Measurements from ENCODE around the gene TRRAP.

The TRRAP gene

GRCh38 chr7:99005776-99006175, 127.4 kb downstream of the TRRAP start:
- DNase-seq (ENCODE audit: low read depth, low spot score), result no peak

- no peak for DNase-seq (ENCODE audit: low read depth, low spot score)
Measured at GRCh38 chr7:99006739-99007424, 128.6 kb downstream of the TRRAP start.

- DNase-seq (ENCODE audit: low read depth, low spot score), result no peak
Measured at GRCh38 chr7:99008181-99008631, 129.9 kb downstream of the TRRAP start.

- no peak for DNase-seq (ENCODE audit: low read depth, low spot score)
Measured at GRCh38 chr7:99008921-99009530, 130.7 kb downstream of the TRRAP start.

- no peak for DNase-seq (ENCODE audit: low read depth, low spot score)
Measured at GRCh38 chr7:99010281-99010680, 131.9 kb downstream of the TRRAP start.

- no peak for DNase-seq (ENCODE audit: low read depth, low spot score)
Measured at GRCh38 chr7:99011341-99011705, 133.0 kb downstream of the TRRAP start.

GRCh38 chr7:99011706-99012404, 133.5 kb downstream of the TRRAP start:
- DNase-seq (ENCODE audit: low read depth, low spot score), result no peak

GRCh38 chr7:99012722-99013121, 134.4 kb downstream of the TRRAP start:
- DNase-seq (ENCODE audit: low read depth, low spot score), result no peak

- DNase-seq (ENCODE audit: low read depth, low spot score), result no peak
Measured at GRCh38 chr7:99013266-99014112, 135.2 kb downstream of the TRRAP start.

GRCh38 chr7:99014113-99014985, 136.0 kb downstream of the TRRAP start:
- DNase-seq (ENCODE audit: low read depth, low spot score), result no peak

- no peak for DNase-seq (ENCODE audit: low read depth, low spot score)
Measured at GRCh38 chr7:99016196-99016595, 137.9 kb downstream of the TRRAP start.

- no peak for DNase-seq (ENCODE audit: low read depth, low spot score)
Measured at GRCh38 chr7:99019523-99020412, 141.4 kb downstream of the TRRAP start.

- no peak for DNase-seq (ENCODE audit: low read depth, low spot score)
Measured at GRCh38 chr7:99020413-99020715, 142.0 kb downstream of the TRRAP start.

- no peak for DNase-seq (ENCODE audit: low read depth, low spot score)
Measured at GRCh38 chr7:99021941-99022560, 143.7 kb downstream of the TRRAP start.

- no peak for DNase-seq (ENCODE audit: low read depth, low spot score)
Measured at GRCh38 chr7:99024066-99024465, 145.7 kb downstream of the TRRAP start.

- no peak for DNase-seq (ENCODE audit: low read depth, low spot score)
Measured at GRCh38 chr7:99027241-99027640, 148.9 kb downstream of the TRRAP start.

GRCh38 chr7:99027841-99028240, 149.5 kb downstream of the TRRAP start:
- DNase-seq (ENCODE audit: low read depth, low spot score), result no peak

- DNase-seq (ENCODE audit: low read depth, low spot score), result no peak
Measured at GRCh38 chr7:99028261-99028973, 150.1 kb downstream of the TRRAP start.
